NCI-H524 treated with DMSO at 0.1 percent for 48 hours (cell line): Measurements from ENCODE around the gene UBAP2L.
"Not testable (repeated sequence)": the region's sequence is repeated elsewhere in the genome, so short reads cannot be mapped to it uniquely, and the experiment has no call there.

Experiments
- DNase-seq: peaks from one replicate; lab custom pipeline; 2025; lab: John Stamatoyannopoulos, UW

The UBAP2L gene

DNA sequence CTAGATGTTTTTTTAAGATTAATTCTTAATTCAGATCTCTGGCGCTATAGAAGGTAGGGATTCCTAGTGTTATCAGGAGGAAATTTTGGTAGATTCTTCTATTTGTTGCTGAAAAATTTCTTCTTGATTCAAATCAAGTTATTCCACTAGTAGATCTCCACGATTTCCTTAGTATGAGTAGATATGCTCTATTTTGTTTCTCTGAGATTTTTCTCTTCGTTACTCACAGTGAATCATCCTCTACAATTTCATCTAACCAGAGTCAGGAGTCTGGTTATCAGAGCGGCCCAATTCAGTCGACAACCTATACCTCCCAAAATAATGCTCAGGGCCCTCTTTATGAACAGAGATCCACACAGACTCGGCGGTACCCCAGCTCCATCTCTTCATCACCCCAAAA lies 32.9 kb downstream of the UBAP2L start:
- DNase-seq: no peak

DNA sequence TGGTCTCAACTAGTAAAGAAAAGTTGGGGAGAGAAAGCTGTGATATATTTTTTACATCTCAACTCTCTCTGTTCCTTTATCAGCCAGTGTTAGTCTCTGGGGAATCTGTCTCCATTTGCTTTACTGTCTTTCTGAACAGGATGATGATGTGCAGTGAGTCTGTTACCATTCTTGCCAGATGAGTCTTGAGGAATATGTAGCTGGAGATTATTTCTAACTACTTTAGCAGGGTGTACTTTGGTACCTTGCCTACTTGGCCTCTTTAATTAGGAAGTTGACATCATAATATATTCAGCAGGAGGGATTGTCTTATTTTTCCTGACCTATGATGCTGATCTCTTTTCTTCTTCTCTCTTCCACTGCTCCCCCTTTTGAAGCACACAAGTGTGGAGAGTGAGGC lies 35.9 kb downstream of the UBAP2L start:
- DNase-seq: no peak

DNA sequence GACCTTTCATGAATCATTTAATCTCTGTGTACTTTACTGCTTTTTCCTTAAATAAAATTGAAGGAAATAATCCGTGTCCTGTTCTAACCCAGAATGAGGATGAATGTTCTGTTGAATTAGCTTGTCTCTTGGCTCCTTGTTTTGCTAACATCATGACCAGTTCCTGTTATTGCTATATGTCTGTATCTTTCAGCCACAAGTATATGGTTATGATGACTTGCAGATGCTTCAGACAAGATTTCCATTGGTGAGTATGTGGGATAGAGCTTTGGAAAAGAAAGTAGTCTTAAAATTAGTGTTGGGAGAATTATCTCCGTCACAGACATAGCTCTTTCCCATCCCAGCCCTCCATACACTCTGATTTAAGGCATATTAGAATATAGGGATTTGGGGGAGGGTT lies 38.0 kb downstream of the UBAP2L start:
- no peak for DNase-seq

DNA sequence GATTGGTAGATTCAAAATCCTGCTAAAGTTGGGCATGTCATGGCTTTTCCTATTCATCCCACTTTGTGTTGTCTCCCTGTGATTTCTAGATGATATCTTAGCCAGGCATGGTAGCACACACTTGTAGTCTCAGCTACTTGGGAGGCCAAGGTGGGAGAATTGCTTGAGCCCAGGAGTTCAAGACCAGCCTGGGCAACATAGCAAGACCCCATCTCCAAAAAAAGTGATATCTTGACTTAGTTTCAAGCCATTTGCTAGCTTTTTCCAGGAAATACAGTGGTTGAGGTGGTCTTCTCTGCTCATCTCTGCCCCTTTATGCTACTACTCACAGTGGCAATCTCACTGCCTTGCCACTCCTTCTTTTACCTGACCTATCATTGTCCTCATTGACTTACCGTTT lies 39.4 kb downstream of the UBAP2L start:
- no peak for DNase-seq

DNA sequence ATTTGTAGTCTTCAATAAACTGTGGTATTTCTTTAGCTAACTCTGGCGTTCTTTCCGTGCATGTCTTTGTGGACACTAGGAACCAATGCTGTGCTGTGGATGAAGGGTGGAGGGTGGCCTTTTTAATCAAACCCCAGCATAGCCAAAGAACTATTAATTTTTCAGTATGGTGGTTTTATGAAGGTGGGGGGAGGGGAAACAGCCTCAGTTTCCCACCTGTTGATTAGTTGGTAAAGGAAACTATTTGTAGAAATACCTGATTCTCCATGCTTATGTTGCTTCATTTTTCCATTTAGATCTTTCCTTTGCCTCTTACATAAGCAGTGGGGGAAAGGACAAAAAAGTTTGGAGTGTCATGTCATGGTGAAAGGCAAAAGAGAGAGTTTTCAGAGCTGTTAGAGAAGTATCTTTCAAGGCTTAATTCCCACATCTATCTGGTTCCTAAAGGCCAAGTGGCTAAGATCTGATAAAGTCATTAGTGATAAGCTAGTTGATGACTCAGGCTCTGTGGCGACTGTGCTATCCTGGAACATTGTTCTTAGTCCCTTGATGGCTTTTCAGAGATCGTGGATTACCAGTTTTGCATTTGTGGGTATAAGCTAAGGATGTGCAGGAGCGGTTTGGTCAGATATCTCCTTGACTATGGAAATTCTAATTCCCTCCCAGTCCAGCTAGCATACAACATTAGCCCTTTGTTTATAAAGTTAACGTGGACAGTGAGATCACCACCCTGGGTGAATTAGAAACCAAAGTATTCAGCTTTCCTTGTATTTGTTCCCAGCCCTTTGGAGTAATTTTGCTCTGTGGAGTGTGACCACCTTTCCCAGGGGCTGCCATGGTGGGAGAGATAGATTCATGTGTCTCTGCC lies 42.9 kb downstream of the UBAP2L start:
- DNase-seq: no peak

DNA sequence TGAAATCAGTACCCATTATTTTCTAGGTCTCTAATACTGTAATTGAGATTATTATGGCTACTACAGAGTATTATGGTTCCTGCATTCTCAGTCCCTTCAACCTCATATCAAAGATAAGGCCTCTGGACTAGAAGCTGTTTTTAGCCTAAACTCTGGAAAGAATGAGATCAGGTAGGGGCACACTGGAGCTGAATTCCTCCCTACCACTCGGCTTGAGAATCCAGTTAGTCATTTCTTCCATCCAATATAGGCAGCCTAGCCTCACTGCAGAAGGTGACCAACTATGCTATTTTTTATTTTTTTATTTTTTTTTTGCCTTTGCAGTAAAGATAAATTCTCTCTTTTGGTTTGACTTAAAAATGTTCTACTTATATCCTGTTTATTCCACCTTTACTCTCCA lies 43.7 kb downstream of the UBAP2L start:
- no peak for DNase-seq

DNA sequence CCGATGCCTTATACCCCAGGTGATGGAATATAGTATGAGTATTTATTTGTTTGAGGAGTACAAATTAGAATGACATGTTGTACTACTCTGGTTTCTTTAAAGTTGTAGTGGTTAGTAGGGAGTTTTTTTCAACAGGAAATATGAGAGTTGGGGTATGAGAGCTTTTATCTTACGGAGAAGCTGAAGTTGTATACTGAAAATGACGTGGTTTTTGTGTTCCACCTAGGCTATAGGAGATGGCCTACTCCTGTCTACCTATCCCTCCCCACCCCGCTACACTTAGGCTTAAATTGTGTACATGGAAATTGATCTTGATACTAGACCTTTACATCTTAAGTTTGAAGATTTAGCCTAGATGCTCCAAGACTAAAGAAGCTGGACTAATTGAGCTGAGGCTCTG lies 44.8 kb downstream of the UBAP2L start:
- DNase-seq: no peak

DNA sequence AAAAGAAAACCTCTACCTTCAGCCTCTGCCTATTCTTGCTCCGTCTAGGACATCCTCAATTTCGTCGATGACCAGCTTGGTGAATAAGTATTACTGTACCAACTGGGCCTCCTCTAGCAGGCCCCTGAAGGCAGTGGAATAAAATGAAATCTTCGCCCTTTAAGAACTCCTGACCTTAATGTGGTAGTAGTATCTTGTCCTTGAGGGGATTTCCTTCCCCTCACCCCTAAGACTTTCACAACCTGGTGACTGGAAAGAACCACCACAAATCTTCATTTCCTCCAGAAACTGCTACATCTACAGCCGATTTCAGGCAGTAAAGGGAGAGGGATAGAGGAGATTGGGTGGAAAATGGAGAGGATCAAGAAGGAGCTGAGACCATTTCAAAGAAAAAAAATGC lies 50.1 kb downstream of the UBAP2L start:
- no peak for DNase-seq

DNA sequence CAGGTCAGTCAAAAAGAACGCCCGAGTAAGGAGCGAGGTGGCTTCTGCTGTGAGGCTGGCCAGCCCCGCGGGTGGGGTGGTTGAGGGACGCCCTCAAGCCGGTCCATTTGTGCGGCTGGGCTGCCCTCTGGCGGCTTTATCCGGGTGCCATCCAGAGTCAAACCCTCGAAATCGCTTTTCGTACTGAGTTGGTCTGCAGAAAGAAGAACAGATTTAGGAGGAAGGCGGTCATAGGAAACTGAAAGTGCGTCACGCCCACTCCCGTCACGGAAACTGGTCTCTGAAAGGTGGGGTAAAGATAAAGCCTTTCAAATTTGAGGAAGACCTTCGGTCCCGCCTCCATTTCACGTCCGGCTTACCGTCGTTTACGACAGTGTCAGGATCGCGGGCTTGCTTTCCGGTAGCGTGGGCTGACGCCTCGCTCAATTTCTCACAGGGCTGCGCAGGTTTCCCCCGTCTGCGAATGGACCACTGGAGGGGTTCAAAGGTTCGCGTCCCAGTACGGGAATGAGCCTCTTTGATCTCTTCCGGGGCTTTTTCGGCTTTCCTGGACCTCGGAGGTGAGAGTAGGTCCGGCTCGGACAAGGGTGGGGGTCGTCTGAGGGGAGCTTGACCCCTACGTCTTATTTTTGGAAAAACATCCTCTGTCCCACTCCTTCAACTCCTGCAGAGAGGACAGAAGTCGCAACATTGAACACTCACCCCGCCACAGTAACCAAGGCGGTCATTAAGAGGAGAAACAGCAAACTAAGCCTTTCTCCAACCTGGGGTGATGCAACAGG lies 51.7 kb downstream of the UBAP2L start, which contains the start of gene HAX1:
HAX1 (plus strand) TSS at position 413 of the 782 bp plus-strand sequence; CDS start at position 508, 95 bp downstream.
- DNase-seq: peak; percentile 60

DNA sequence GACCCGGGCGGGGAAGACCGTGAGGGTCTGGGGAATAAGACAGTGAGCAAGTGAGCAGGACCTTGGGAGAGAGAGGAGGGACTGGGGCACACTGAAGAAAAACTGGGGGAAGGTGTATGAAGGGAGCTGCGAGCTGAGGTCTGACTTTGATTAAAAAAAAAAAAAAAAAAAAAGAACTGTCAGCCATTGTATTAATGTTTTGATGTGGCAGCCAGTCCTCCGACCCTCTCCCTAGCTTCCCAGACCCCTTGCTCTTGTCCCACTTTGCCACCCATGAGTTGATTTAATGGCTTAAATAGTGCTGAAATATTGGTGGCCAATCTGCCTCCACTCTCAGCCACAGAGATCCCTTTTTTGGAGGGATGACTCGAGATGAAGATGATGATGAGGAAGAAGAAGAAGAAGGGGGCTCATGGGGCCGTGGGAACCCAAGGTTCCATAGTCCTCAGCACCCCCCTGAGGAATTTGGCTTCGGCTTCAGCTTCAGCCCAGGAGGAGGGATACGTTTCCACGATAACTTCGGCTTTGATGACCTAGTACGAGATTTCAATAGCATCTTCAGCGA lies 52.3 kb downstream of the UBAP2L start:
- DNase-seq: no peak

DNA sequence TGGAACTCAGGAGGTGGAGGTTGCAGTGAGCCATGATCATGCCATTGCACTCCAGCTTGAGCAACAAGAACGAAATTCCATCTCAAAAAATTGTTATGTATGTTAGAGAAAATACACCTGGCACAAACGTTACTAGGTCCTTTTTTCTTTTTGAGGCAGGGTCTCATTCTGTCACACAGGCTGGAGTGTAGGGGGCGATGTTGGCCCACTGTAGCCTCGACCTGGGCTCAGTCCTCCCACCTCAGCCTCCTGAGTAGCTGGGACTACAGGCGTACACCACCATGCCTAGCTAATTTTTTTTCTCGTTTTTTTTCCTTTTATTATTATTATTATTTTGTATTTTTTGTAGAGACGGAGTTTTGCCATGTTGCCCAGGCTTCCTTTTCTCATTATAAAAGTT lies 56.0 kb downstream of the UBAP2L start:
- DNase-seq: no peak

DNA sequence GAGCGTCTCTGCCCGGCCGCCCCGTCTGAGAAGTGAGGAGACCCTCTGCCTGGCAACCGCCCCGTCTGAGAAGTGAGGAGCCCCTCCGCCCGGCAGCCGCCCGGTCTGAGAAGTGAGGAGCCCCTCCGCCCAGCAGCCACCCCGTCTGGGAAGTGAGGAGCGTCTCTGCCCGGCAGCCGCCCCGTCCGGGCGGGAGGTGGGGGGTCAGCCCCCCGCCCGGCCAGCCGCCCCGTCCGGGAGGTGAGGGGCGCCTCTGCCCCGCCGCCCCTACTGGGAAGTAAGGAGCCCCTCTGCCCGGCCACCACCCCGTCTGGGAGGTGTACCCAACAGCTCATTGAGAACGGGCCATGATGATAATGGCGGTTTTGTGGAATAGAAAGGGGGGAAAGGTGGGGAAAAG lies 66.8 kb downstream of the UBAP2L start:
- not testable (repeated sequence) for DNase-seq

DNA sequence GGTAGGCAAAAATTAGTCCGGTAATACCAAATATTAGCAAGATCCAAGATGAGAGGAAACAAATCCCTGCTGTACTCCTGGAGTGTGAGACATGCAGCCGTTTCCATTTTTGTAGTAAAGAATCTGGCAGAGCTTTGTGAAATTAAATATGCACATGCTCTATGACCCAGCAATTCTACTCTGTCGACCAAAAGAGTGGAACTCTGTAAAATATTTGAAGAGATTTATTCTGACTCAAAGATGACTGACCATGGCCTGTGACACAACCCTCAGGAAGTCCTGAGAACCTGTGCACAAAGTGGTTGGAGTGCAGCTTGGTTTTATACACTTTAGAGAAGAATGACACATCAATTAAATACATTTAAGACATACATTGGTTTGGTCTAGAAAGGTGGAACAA lies 67.9 kb downstream of the UBAP2L start:
- no peak for DNase-seq

DNA sequence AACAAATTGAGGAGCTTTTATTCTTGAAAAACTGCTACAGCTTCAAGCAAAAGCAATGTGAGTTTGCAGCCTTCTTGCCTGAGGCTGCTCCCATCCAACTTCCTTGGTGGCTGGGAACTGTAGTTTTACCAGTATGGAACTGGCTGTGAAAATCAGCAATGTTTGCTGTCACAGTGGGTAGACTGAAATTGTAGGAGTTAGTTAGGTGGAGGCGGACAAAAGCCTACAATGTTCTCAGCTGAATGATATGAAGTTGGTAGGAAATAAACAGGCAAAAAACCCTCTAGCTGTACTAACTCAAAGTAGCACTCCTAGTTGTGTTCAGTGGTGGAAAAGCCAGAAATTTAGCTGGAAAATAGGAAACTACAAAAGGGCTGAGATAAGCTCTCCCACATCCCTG lies 70.2 kb downstream of the UBAP2L start:
- no peak for DNase-seq

DNA sequence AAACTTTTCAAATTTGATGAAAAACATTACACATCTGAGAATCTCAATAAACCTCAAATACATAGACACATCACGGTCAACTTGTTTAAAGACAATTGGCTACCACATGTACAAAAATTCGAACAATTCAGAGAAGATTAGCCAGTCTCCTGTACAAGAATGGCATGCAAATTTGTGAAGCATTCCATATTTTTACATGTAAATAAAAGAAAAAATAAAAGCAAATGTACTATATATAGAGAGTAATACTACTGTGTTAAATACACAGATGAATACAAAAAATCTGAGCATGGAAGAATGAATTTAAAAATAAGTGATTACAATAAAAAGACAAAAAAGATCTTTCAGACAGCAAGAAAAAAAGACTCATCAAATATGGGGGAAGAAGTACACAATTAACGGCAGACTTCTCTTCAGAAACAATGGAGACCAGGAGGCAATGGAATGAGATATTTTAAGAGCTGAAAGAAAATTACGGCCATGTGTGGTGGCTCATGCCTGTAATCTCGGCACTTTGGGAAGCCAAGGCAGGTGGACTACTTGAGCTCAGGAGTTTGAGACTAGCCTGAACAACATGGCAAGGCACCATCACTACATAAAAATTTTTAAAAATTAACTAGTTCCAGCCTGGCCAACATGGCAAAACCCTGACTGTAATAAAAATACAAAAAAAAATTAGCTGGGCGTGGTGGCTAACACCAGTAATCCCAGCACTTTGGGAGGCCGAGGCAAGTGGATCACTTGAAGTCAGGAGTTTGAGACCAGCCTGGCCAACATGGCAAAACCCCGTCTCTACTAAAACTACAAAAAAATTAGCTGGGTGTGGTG lies 74.9 kb downstream of the UBAP2L start:
- no peak for DNase-seq

DNA sequence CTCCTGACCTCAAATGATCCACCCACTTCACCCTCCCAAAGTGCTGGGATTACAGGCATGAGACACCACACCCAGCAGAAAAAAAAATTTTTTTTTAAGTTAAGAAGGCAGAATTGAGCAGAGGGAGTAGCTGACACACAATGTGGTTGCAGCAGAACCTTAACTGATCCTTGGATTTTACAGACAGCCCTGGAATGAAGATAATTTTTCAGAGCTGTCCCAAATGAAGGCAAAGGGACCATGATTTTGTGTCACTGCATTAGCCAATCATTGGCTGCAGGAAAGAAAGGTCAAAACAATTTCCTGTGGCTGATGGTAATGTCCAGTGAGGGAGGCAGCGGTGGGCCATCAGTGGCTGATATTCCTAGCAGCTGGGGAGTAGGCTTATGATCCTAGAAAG lies 80.8 kb downstream of the UBAP2L start:
- no peak for DNase-seq

DNA sequence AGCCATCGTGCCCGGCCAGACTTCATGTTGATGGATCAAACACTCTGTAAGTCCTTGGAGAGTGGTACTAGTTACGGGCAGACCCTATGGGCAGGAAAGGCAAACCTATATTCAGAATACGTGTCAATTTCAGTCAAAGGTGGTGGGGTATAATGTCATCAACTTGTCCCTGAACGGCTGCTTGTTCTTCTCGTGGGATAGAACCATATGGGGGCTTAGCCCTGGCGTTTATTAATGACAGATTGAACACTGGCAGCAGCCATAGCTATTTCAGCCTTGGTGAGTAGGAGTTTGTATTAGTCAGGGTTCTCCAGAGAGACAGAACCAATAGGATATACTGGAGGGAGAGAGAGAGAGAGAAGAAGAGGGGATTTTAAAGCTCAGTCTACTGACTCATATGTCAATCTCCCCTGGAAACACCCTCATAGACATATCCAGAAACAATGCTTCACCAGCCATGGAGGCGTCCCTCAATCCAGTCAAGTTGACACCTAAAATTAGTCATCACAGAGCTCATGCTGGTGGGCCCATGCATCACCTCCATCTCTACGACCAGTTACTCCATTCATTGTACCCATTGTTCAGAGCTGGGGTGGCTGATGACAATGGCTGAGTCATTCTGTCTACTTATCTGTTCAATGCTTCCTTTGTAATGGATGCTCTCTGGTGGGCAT lies 84.0 kb downstream of the UBAP2L start:
- DNase-seq: no peak

DNA sequence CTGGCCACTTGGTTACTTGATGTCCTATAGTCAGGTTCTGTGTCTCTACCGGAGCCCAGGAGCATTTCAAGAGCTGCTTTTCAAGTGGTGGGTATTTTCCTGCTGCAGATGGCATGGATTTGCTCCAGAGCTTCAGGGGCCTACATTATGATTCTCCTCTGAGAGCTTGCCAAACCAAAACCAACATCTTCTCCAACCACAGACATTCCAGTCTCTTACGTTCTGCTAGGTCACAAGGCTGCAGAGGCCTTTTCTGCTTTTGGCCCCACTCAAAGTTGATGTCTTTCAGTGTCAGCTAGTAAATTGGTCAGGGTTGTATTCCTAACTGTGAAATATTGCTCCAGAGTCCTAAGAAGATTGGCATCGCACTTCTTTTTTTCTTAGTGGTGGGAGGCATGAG lies 85.4 kb downstream of the UBAP2L start:
- DNase-seq: no peak

DNA sequence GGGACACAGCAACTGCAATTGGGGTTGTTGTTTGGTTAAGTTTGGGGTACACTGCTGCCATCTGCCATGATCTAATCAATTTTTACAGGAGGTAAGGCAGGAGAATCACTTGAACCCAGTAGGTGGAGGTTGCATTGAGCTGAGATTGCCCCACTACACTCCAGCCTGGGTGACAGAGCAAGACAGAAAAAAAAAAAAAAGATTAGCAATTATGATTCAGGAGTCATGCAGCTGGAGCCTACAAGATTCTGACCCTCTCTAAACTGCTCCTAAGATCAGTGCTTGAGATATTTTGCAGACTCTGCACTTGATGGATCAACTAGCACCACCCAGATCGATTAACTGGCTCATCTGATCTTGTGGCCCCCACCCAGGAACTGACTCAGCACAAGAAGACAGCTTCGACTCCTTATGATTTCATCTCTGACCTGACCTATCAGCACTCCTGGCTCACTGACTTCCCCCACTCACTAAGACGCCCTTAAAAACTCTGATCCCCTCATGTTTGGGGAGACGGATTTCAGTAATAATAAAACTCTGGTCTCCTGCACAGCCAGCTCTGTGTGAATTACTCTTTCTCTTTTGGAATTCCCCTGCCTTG lies 87.0 kb downstream of the UBAP2L start:
- not testable (repeated sequence) for DNase-seq

DNA sequence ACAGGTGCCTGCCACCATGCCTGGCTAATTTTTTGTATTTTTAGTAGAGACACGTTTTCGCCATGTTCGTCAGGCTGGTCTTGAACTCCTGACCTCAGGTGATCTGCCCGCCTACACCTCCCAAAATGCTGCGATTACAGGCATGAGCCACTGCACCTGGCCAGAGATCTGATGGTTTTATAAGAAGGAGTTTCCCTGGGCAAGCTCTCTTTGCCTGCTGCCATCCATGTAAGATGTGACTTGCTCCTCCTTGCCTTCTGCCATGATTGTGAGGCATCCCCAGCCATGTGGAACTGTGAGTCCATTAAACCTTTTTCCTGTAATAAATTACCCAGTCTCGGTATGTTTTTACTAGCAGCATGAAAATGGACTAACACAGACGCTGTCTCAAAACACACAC lies 88.4 kb downstream of the UBAP2L start:
- not testable (repeated sequence) for DNase-seq
